ENCODE measurements around the gene TMEM258.
A peak's percentile ranks its signal among the peaks of the same experiment; 100 is the strongest.

TMEM258 gene

GRCh38 chr11:61805146-61805545 lies 12.7 kb upstream of the TMEM258 start:
- Histone ChIP-seq H3K27me3 (ENCODE audit: control insufficient read depth, insufficient read depth, low read length) (no peaks in the 10 kb centered on the region), H3K4me3 (ENCODE audit: low read depth, low read length) (no peak overlapping the region), H3K4me1 (ENCODE audit: control insufficient read depth, insufficient read depth, low read length) (no peaks in the 10 kb centered on the region), H3K27ac (ENCODE audit: low read depth, low read length) (no peak overlapping the region), H3K36me3 (ENCODE audit: control insufficient read depth, insufficient read depth, low read length) (peaks cover 96% of the 10 kb centered on the region), H3K9ac (ENCODE audit: low read depth, low read length) (no peak overlapping the region), H3K9me3 (ENCODE audit: control insufficient read depth, insufficient read depth, low read length) (no peaks in the 10 kb centered on the region)

- H3K36me3 ChIP-seq (ENCODE audit: control insufficient read depth, insufficient read depth, low read length), result peaks cover 96% of the 10 kb centered on the region
- no peak overlapping the region for H3K9ac ChIP-seq (ENCODE audit: low read depth, low read length)
- no peak overlapping the region for H3K27ac ChIP-seq (ENCODE audit: low read depth, low read length)
- no peaks in the 10 kb centered on the region for H3K27me3 ChIP-seq (ENCODE audit: control insufficient read depth, insufficient read depth, low read length)
- no peaks in the 10 kb centered on the region for H3K4me1 ChIP-seq (ENCODE audit: control insufficient read depth, insufficient read depth, low read length)
- H3K4me3 ChIP-seq (ENCODE audit: low read depth, low read length), result no peak overlapping the region
- H3K9me3 ChIP-seq (ENCODE audit: control insufficient read depth, insufficient read depth, low read length), result no peaks in the 10 kb centered on the region
Measured at GRCh38 chr11:61803889-61804647, 11.7 kb upstream of the TMEM258 start.

- no peaks in the 10 kb centered on the region for H3K27me3 ChIP-seq (ENCODE audit: control insufficient read depth, insufficient read depth, low read length)
Measured at GRCh38 chr11:61802605-61803004, 10.2 kb upstream of the TMEM258 start.

DNA sequence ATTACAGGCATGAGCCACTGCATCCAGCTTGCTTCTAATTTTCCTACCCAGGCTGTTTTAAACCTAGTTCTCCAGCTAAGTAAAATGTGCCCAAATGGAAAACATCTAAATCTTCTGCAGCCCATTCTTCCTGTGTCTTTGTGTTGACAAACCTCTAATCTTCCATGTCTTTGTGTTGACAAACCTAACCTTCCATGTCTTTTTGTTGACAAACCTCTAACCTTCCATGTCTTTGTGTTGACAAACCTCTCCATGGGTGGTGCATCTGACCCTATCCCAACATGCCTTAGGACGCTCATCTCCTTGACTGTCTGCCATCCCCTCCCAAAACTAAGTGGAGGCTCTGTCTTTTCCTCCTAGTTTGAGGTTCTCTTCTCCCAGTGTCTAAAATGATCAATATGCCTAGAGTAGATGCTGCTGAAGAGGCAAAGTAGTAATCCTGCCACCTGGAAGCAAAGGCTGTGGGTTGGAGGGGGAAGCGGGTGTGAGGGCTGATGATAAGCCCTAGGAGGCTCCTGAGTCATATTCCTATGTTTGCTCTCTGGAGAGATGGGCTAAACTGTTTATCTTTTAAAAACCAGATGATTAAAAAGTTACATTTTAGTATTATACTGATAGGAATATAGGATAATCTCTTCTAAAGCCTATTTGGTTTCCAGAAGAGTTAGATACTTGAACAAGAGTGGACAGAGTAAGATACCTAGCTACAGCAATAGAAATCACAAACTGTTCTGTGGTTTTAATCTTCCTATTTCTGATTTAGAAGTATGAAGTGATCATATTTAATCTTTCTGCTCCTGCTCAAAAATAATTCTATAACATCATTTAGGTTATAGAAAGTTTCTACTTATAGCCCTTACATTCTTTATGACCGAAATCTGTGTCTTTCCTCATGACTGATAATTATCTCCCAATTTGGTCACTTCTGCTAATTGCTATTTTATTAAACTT lies 8.2 kb upstream of the TMEM258 start:
- Histone ChIP-seq H3K36me3 (ENCODE audit: control insufficient read depth, insufficient read depth, low read length) (peaks cover 90% of the 10 kb centered on the region), H3K9me3 (ENCODE audit: control insufficient read depth, insufficient read depth, low read length) (no peaks in the 10 kb centered on the region), H3K4me3 (ENCODE audit: low read depth, low read length) (no peak overlapping the region), H3K9ac (ENCODE audit: low read depth, low read length) (no peak overlapping the region), H3K27ac (ENCODE audit: low read depth, low read length) (peak overlapping the region; percentile 44), H3K27me3 (ENCODE audit: control insufficient read depth, insufficient read depth, low read length) (no peaks in the 10 kb centered on the region), H3K4me1 (ENCODE audit: control insufficient read depth, insufficient read depth, low read length) (no peaks in the 10 kb centered on the region)

More at GRCh38 chr11:61802605-61803004, 10.2 kb upstream of the TMEM258 start:
- Histone ChIP-seq H3K9me3 (ENCODE audit: control insufficient read depth, insufficient read depth, low read length) (no peaks in the 10 kb centered on the region), H3K27ac (ENCODE audit: low read depth, low read length) (no peak overlapping the region), H3K4me3 (ENCODE audit: low read depth, low read length) (no peak overlapping the region), H3K36me3 (ENCODE audit: control insufficient read depth, insufficient read depth, low read length) (peaks cover 93% of the 10 kb centered on the region), H3K9ac (ENCODE audit: low read depth, low read length) (no peak overlapping the region), H3K4me1 (ENCODE audit: control insufficient read depth, insufficient read depth, low read length) (no peaks in the 10 kb centered on the region)

DNA sequence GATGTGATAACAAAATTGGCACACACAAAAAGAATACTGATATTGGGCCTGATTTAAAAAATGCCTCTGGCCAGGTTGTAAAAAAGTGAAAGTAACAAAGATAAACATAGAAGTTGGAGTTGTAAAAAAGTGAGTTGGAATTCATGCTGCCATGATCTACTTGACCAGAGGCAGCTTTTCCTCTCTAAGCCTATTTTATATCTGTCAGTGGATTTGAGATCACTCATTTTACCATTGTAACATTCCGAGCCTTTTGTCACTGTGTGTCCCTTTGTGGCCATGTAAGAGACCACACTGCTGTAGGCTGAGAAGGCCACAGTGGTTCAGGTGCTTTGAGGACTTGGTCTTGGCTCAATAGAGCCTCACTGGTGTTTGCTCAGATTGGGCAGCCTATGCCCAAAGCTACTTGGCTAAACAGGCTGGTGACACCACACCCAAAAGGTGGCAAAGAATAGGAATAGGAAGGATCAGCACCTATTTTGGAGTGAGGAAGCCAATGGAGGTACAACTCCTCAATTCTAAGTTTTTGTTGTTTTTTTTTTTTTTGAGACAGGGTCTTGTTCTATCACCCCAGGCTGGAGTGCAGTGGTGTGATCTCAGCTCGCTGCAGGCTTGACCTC lies 7.4 kb upstream of the TMEM258 start:
- H3K27me3 ChIP-seq (ENCODE audit: control insufficient read depth, insufficient read depth, low read length), result no peaks in the 10 kb centered on the region
- peaks cover 90% of the 10 kb centered on the region for H3K36me3 ChIP-seq (ENCODE audit: control insufficient read depth, insufficient read depth, low read length)
- no peaks in the 10 kb centered on the region for H3K4me1 ChIP-seq (ENCODE audit: control insufficient read depth, insufficient read depth, low read length)
- no peak overlapping the region for H3K4me3 ChIP-seq (ENCODE audit: low read depth, low read length)
- no peaks in the 10 kb centered on the region for H3K9me3 ChIP-seq (ENCODE audit: control insufficient read depth, insufficient read depth, low read length)
- H3K27ac ChIP-seq (ENCODE audit: low read depth, low read length), result no peak overlapping the region
- no peak overlapping the region for H3K9ac ChIP-seq (ENCODE audit: low read depth, low read length)

GRCh38 chr11:61797263-61797944 lies 5.0 kb upstream of the TMEM258 start:
- no peak overlapping the region for H3K4me3 ChIP-seq (ENCODE audit: low read depth, low read length)
- H3K9ac ChIP-seq (ENCODE audit: low read depth, low read length), result no peak overlapping the region
- peak overlapping the region; percentile 2 for H3K27ac ChIP-seq (ENCODE audit: low read depth, low read length)
- no peaks in the 10 kb centered on the region for H3K27me3 ChIP-seq (ENCODE audit: control insufficient read depth, insufficient read depth, low read length)
- no peaks in the 10 kb centered on the region; the same call in 1 of the 2 replicates for H3K4me1 ChIP-seq (ENCODE audit: control insufficient read depth, insufficient read depth, low read length)
- no peaks in the 10 kb centered on the region for H3K9me3 ChIP-seq (ENCODE audit: control insufficient read depth, insufficient read depth, low read length)
- H3K36me3 ChIP-seq (ENCODE audit: control insufficient read depth, insufficient read depth, low read length), result peaks cover 69% of the 10 kb centered on the region

- peaks cover 55% of the 10 kb centered on the region for H3K36me3 ChIP-seq (ENCODE audit: control insufficient read depth, insufficient read depth, low read length)
- no peak overlapping the region for H3K9ac ChIP-seq (ENCODE audit: low read depth, low read length)
- no peaks in the 10 kb centered on the region for H3K27me3 ChIP-seq (ENCODE audit: control insufficient read depth, insufficient read depth, low read length)
- no peak overlapping the region for H3K4me3 ChIP-seq (ENCODE audit: low read depth, low read length)
- H3K27ac ChIP-seq (ENCODE audit: low read depth, low read length), result no peak overlapping the region
- H3K4me1 ChIP-seq (ENCODE audit: control insufficient read depth, insufficient read depth, low read length), result peaks cover 5% of the 10 kb centered on the region
- H3K9me3 ChIP-seq (ENCODE audit: control insufficient read depth, insufficient read depth, low read length), result no peaks in the 10 kb centered on the region
Measured at GRCh38 chr11:61795876-61796526, 3.6 kb upstream of the TMEM258 start.

- H3K9ac ChIP-seq (ENCODE audit: low read depth, low read length), result no peak overlapping the region
- no peaks in the 10 kb centered on the region for H3K27me3 ChIP-seq (ENCODE audit: control insufficient read depth, insufficient read depth, low read length)
- peaks cover 5% of the 10 kb centered on the region for H3K4me1 ChIP-seq (ENCODE audit: control insufficient read depth, insufficient read depth, low read length)
- peaks cover 52% of the 10 kb centered on the region for H3K36me3 ChIP-seq (ENCODE audit: control insufficient read depth, insufficient read depth, low read length)
- no peak overlapping the region for H3K4me3 ChIP-seq (ENCODE audit: low read depth, low read length)
- H3K27ac ChIP-seq (ENCODE audit: low read depth, low read length), result no peak overlapping the region
- no peaks in the 10 kb centered on the region for H3K9me3 ChIP-seq (ENCODE audit: control insufficient read depth, insufficient read depth, low read length)
Measured at GRCh38 chr11:61795459-61795858, 3.1 kb upstream of the TMEM258 start.

DNA sequence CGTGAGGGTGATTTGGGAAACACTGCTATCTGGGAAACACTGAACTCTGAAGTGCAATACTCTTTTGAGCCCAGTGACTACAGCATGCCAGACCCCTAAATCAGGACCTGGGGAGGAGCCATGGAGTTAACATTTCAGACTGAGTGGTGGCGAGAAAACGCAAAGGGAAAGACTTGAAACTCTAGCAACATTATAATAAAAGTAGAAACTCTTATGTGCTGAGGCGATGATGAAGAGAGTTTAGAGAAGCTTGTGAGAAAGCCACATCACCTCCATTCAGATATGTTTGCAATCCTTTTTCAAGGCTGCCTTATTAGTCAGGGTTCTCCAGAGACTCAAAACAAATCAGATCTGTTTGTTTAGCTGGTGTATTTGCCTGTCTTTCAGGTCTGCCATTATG lies 2.2 kb upstream of the TMEM258 start:
- no peak overlapping the region for H3K4me3 ChIP-seq (ENCODE audit: low read depth, low read length)
- no peaks in the 10 kb centered on the region for H3K9me3 ChIP-seq (ENCODE audit: control insufficient read depth, insufficient read depth, low read length)
- H3K27ac ChIP-seq (ENCODE audit: low read depth, low read length), result no peak overlapping the region
- H3K9ac ChIP-seq (ENCODE audit: low read depth, low read length), result no peak overlapping the region
- H3K27me3 ChIP-seq (ENCODE audit: control insufficient read depth, insufficient read depth, low read length), result no peaks in the 10 kb centered on the region
- peaks cover 52% of the 10 kb centered on the region for H3K36me3 ChIP-seq (ENCODE audit: control insufficient read depth, insufficient read depth, low read length)
- H3K4me1 ChIP-seq (ENCODE audit: control insufficient read depth, insufficient read depth, low read length), result peaks cover 5% of the 10 kb centered on the region

DNA sequence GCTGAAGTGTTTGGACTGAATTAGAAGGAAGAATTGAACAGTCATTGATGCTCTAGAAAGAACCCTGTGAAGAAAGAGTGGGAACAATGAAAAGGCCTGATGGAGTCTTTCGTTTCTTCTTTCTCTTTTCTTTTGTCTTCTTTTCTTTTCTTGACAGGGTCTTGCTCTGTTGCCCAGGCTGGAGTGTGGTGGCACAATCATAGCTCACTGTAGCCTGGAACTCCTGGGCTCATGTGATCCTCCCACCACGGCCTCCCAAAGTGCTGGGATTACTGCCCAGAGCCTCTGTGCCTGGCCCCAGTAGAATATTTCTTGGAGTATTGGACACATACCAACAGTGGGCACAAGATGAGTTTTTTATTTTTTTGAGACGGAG lies 1.4 kb upstream of the TMEM258 start:
- peaks cover 5% of the 10 kb centered on the region for H3K4me1 ChIP-seq (ENCODE audit: control insufficient read depth, insufficient read depth, low read length)
- H3K9ac ChIP-seq (ENCODE audit: low read depth, low read length), result peak overlapping the region; percentile 98

More for the DNA sequence above, 1.4 kb upstream of the TMEM258 start:
- Histone ChIP-seq H3K27me3 (ENCODE audit: control insufficient read depth, insufficient read depth, low read length) (no peaks in the 10 kb centered on the region), H3K36me3 (ENCODE audit: control insufficient read depth, insufficient read depth, low read length) (peaks cover 54% of the 10 kb centered on the region), H3K4me3 (ENCODE audit: low read depth, low read length) (peak overlapping the region; percentile 81), H3K9me3 (ENCODE audit: control insufficient read depth, insufficient read depth, low read length) (no peaks in the 10 kb centered on the region), H3K27ac (ENCODE audit: low read depth, low read length) (no peak overlapping the region)

Measured in HUES48 (cell line).